Gastroesophageal sphincter (tissue), 4 donors: ENCODE data around the gene PAGR1. TPM values are rescaled to one million over a fixed set of nuclear protein-coding genes. Genes with fewer than 3 reads are reported as not detected.
"Not testable (repeated sequence)": the region's sequence is repeated elsewhere in the genome, so short reads cannot be mapped to it uniquely, and the experiment has no call there.

Experiments
- ATAC-seq: fragments of 150-250 bp; one replicate; pipeline ENCODE4 v1.9.1; 2016; ENCODE audit warnings: mild to moderate bottlenecking, moderate library complexity
- H3K27ac ChIP-seq, 4 donors: fragments of 200-600 bp; sonication (generic) in 3 of 4; 1 replicate in 3 of 4; 2 replicates in 1 of 4; pipeline ENCODE4 v1.5.1; 2016 to 2019
- H3K27me3 ChIP-seq: fragments of 200-600 bp; sonication (generic); one replicate; pipeline ENCODE4 v1.5.1; 2019
- H3K36me3 ChIP-seq, 2 donors: fragments of 200-600 bp; sonication (generic); one replicate each; pipeline ENCODE4 v1.5.1; 2019; ENCODE audit warnings: control low read depth in 1 of 2
- H3K4me1 ChIP-seq, 3 donors: fragments of 200-600 bp; sonication (generic); 1 replicate in 2 of 3; 2 replicates in 1 of 3; pipeline ENCODE4 v1.5.1; 2016 to 2019; ENCODE audit warnings: control low read depth in 2 of 3
- H3K4me3 ChIP-seq, 2 donors: fragments of 200-600 bp; sonication (generic); one replicate each; pipeline ENCODE4 v1.5.1; 2019; ENCODE audit warnings: mild to moderate bottlenecking in 1 of 2, moderate library complexity in 1 of 2
- H3K9me3 ChIP-seq, 3 donors: fragments of 200-600 bp; sonication (generic); one replicate each; pipeline ENCODE4 v1.5.1; 2017 to 2019; ENCODE audit warnings: control low read depth in 2 of 3
- CTCF ChIP-seq, 4 experiments: fragments of 200-600 bp in 2 of 4; fragments of 450-650 bp in 2 of 4; sonication (generic) in 1 of 4; IDR thresholded peaks; one replicate each; pipeline ENCODE4 v1.5.1; 2017 to 2019; ENCODE audit warnings: antibody characterized with exemption in 4 of 4, mild to moderate bottlenecking in 2 of 4, moderate library complexity in 2 of 4
- EP300 ChIP-seq: sonication (generic); formaldehyde crosslinking; IDR thresholded peaks from one replicate; pipeline ENCODE4 v1.6.1; 2017; ENCODE audit warnings: antibody characterized with exemption, mild to moderate bottlenecking
- POLR2A ChIP-seq, 2 donors: fragments of 450-650 bp; IDR thresholded peaks; one replicate each; pipeline ENCODE4 v1.6.1; 2017; ENCODE audit warnings: antibody characterized with exemption in 2 of 2, mild to moderate bottlenecking in 2 of 2, moderate library complexity in 1 of 2
- POLR2AphosphoS5 ChIP-seq: sonication (generic); formaldehyde crosslinking; IDR thresholded peaks from one replicate; pipeline ENCODE4 v1.6.1; 2017; ENCODE audit warnings: antibody characterized with exemption
- WGBS, 2 donors: methylation state at CpG; one replicate each; pipeline ENCODE4 v1.1.5; 2018; ENCODE audit warnings: low coverage in 1 of 2; 5-methylcytosine and 5-hydroxymethylcytosine counted together
- total RNA-seq, 4 donors: library from RNA; depleted of rRNA; stranded (reverse); fragments of >200 nt; gene quantifications; one replicate each; pipeline ENCODE4 v1.1.0, GENCODE V29; 2016

PAGR1 gene
- total RNA-seq, 4 donors from 2014 or later = 19.3 to 29.6 (median 20.2) TPM

GRCh38 chr16:29830774-29831173 is 14.8 kb downstream of the PAGR1 start:
- no peak for TF ChIP-seq POLR2A (IDR thresholded peaks at IDR 0.05)
- TF ChIP-seq POLR2AphosphoS5 = no peak
- TF ChIP-seq CTCF (IDR thresholded peaks at IDR 0.05) = no peak
- no peak for TF ChIP-seq EP300
- peaks cover 0 to 63% of the 10 kb centered on the region in 2 donors for H3K36me3 ChIP-seq
- H3K4me1 ChIP-seq = peaks cover 0 to 40% (median 4%) of the 10 kb centered on the region in 3 donors
- no peak overlapping the region for H3K27ac ChIP-seq
- 63 to 89% methylated on average over 2 of the region's 11 CpGs for WGBS, 2 donors
- H3K4me3 ChIP-seq = no peak overlapping the region
- H3K9me3 ChIP-seq = no peaks in the 10 kb centered on the region
- ATAC-seq = no peak
- H3K27me3 ChIP-seq = no peaks in the 10 kb centered on the region

DNA sequence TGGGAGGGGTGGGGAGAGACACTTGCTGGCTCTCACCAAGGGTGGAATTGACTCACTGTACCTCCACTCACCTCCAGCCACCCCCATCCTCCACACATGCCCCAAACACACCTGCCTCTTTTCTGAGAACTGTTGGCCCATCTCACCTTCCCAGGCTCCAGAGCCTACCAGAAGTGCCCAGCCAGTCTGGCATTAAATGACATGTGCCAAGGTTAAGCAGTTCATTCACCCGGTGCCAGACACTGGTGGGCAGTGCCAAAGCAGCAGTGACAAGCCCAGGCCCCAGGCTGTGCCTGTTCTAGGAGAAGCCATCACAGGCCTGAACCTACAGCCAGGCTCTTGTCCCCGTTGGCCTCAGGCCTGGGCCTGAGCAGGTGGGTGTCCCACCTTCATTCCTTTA is 15.5 kb downstream of the PAGR1 start:
- H3K27ac ChIP-seq = no peak overlapping the region
- H3K9me3 ChIP-seq = no peaks in the 10 kb centered on the region
- H3K36me3 ChIP-seq = peaks cover 0 to 70% of the 10 kb centered on the region in 2 donors
- no peaks in the 10 kb centered on the region for H3K27me3 ChIP-seq
- TF ChIP-seq POLR2AphosphoS5 = no peak
- TF ChIP-seq CTCF (IDR thresholded peaks at IDR 0.05) = no peak
- no peak for TF ChIP-seq POLR2A (IDR thresholded peaks at IDR 0.05)
- no peak for TF ChIP-seq EP300
- peaks cover 0 to 33% (median 0%) of the 10 kb centered on the region in 3 donors for H3K4me1 ChIP-seq
- 87% methylated on average over 2 of the region's 2 CpGs; no CpG with 5 or more reads in 1 of the 2 donors for WGBS, 2 donors
- ATAC-seq = no peak
- H3K4me3 ChIP-seq = no peak overlapping the region

GRCh38 chr16:29833219-29833618 is 17.3 kb downstream of the PAGR1 start:
- not testable (repeated sequence) for ATAC-seq, H3K27me3 ChIP-seq, H3K4me3 ChIP-seq, H3K9me3 ChIP-seq, H3K27ac ChIP-seq
- H3K36me3 ChIP-seq = peaks cover 0 to 87% of the 10 kb centered on the region in 2 donors
- peaks cover 0 to 18% (median 0%) of the 10 kb centered on the region in 3 donors for H3K4me1 ChIP-seq
- WGBS, 2 donors = 100% methylated on average over 1 of the region's 4 CpGs; no CpG with 5 or more reads in 1 of the 2 donors

GRCh38 chr16:29834079-29834478 is 18.1 kb downstream of the PAGR1 start:
- no peaks in the 10 kb centered on the region for H3K9me3 ChIP-seq
- H3K27ac ChIP-seq = no peak overlapping the region
- WGBS, 2 donors = 84 to 100% methylated on average over 2 to 4 of the region's 5 CpGs
- no peak for TF ChIP-seq POLR2A (IDR thresholded peaks at IDR 0.05)
- TF ChIP-seq EP300 = no peak
- TF ChIP-seq POLR2AphosphoS5 = no peak
- no peak for TF ChIP-seq CTCF (IDR thresholded peaks at IDR 0.05)
- ATAC-seq = no peak
- peaks cover 0 to 9% (median 0%) of the 10 kb centered on the region in 3 donors for H3K4me1 ChIP-seq
- no peaks in the 10 kb centered on the region for H3K27me3 ChIP-seq
- H3K4me3 ChIP-seq = no peak overlapping the region
- H3K36me3 ChIP-seq = peaks cover 0 to 96% of the 10 kb centered on the region in 2 donors

- no peak for ATAC-seq
- H3K36me3 ChIP-seq = peaks cover 0 to 99% of the 10 kb centered on the region in 2 donors
Observed at GRCh38 chr16:29835926-29836325, 20.0 kb downstream of the PAGR1 start.

More at GRCh38 chr16:29835926-29836325, 20.0 kb downstream of the PAGR1 start:
- Histone ChIP-seq H3K4me1 (no peaks in the 10 kb centered on the region), H3K9me3 (no peaks in the 10 kb centered on the region), H3K27me3 (no peaks in the 10 kb centered on the region), H3K27ac (no peak overlapping the region), H3K4me3 (no peak overlapping the region)
- TF ChIP-seq POLR2A (IDR thresholded peaks at IDR 0.05) = no peak
- TF ChIP-seq EP300 = no peak
- no peak for TF ChIP-seq POLR2AphosphoS5
- TF ChIP-seq CTCF (IDR thresholded peaks at IDR 0.05) = no peak
- WGBS, 2 donors = 66 to 89% methylated on average over 3 to 6 of the region's 7 CpGs
